ENCODE data around the gene NOXO1. TPM values are rescaled to one million over a fixed set of nuclear protein-coding genes. Genes with fewer than 3 reads are reported as not detected.

The NOXO1 gene
- 0.12 to 0.18 TPM (median 0.17 TPM) in 5 replicates for total RNA-seq (2022; extraction: Qiagen RNA extraction)

GRCh38 chr16:1981398-1981836 lies at the start of gene NOXO1:
NOXO1 (minus strand) TSS chr16:1981469; CDS start chr16:1981179, 290 bp downstream.

GRCh38 chr16:2026461-2027023 lies 45.3 kb upstream of the NOXO1 start, which contains the start of gene NHERF2:
NHERF2 (plus strand) TSS chr16:2026902; CDS start chr16:2027006, 104 bp downstream.

GRCh38 chr16:2019518-2019920 lies 38.2 kb upstream of the NOXO1 start, which contains the start of gene NPW:
NPW (plus strand) TSS chr16:2019785.

GRCh38 chr16:2009791-2010510 lies 28.7 kb upstream of the NOXO1 start, which contains the start of gene ZNF598:
ZNF598 (minus strand) TSS chr16:2009821.

GRCh38 chr16:1989209-1990100 lies 8.2 kb upstream of the NOXO1 start, which contains the start of gene SYNGR3:
SYNGR3 (plus strand) TSS chr16:1989970; CDS start chr16:1990103, 133 bp downstream.

GRCh38 chr16:1983544-1984346 lies 2.5 kb upstream of the NOXO1 start, which contains the start of gene GFER:
GFER (plus strand) TSS chr16:1984193; CDS start chr16:1984219, 26 bp downstream.

GRCh38 chr16:1971796-1972489 lies 9.3 kb downstream of the NOXO1 start, which contains the start of gene TBL3:
TBL3 (plus strand) TSS chr16:1972053; CDS start chr16:1972165, 112 bp downstream.

GRCh38 chr16:1966460-1966859 lies 14.8 kb downstream of the NOXO1 start, which contains the start of gene RNF151:
RNF151 (plus strand) TSS chr16:1966856; CDS start chr16:1966882, 26 bp downstream.

GRCh38 chr16:1964506-1965395 lies 16.5 kb downstream of the NOXO1 start, which contains the start of gene RPS2:
RPS2 (minus strand) TSS chr16:1964826; CDS start chr16:1964625, 201 bp downstream.

GRCh38 chr16:1959269-1960039 lies 21.8 kb downstream of the NOXO1 start, which contains the start of gene NDUFB10:
NDUFB10 (plus strand) TSS chr16:1959538; CDS start chr16:1959625, 87 bp downstream.

GRCh38 chr16:1942810-1943726 lies 38.2 kb downstream of the NOXO1 start, which contains the start of gene MSRB1:
MSRB1 (minus strand) TSS chr16:1943199; CDS start chr16:1943156, 43 bp downstream.

Other genes with a start within 250 kb of the NOXO1 start
- 32.3 to 47.5 TPM (median 40.9 TPM) in 5 replicates for gene NME3, start 209.9 kb downstream of the NOXO1 start, total RNA-seq (2022; extraction: Qiagen RNA extraction)
- gene EME2, start 208.7 kb downstream of the NOXO1 start, total RNA-seq (2022; extraction: Qiagen RNA extraction): 4.2 to 10.4 TPM (median 8.9 TPM) in 5 replicates
- 169 to 265 TPM (median 236 TPM) in 5 replicates for gene MRPS34, start 208.3 kb downstream of the NOXO1 start, total RNA-seq (2022; extraction: Qiagen RNA extraction)
- 14.4 to 25.2 TPM (median 23.1 TPM) in 5 replicates for gene SPSB3, start 198.9 kb downstream of the NOXO1 start, total RNA-seq (2022; extraction: Qiagen RNA extraction)
- 52.6 to 79.7 TPM (median 76.6 TPM) in 5 replicates for gene NUBP2, start 198.5 kb downstream of the NOXO1 start, total RNA-seq (2022; extraction: Qiagen RNA extraction)
- 0.05 to 0.13 TPM (median 0.05 TPM) in 3 of 5 replicates, not detected in the others for gene IGFALS, start 187.8 kb downstream of the NOXO1 start, total RNA-seq (2022; extraction: Qiagen RNA extraction)
- 50.3 to 70.7 TPM (median 65.9 TPM) in 5 replicates for gene HAGH, start 154.6 kb downstream of the NOXO1 start, total RNA-seq (2022; extraction: Qiagen RNA extraction)
- gene FAHD1, start 154.3 kb downstream of the NOXO1 start, total RNA-seq (2022; extraction: Qiagen RNA extraction): 41.2 to 49.0 TPM (median 44.9 TPM) in 5 replicates
- 1.0 to 1.7 TPM (median 1.3 TPM) in 5 replicates for gene MEIOB, start 109.3 kb downstream of the NOXO1 start, total RNA-seq (2022; extraction: Qiagen RNA extraction)
- gene HS3ST6, start 63.1 kb downstream of the NOXO1 start, total RNA-seq (2022; extraction: Qiagen RNA extraction): 1.2 to 1.9 TPM (median 1.6 TPM) in 5 replicates
- 32.7 to 40.4 TPM (median 38.3 TPM) in 5 replicates for gene MSRB1, start 38.3 kb downstream of the NOXO1 start, total RNA-seq (2022; extraction: Qiagen RNA extraction)
- gene RPL3L, start 26.8 kb downstream of the NOXO1 start, total RNA-seq (2022; extraction: Qiagen RNA extraction): 0.08 to 0.14 TPM in 2 of 5 replicates, not detected in the others
- 258 to 328 TPM (median 268 TPM) in 5 replicates for gene NDUFB10, start 21.9 kb downstream of the NOXO1 start, total RNA-seq (2022; extraction: Qiagen RNA extraction)
- gene RPS2, start 16.6 kb downstream of the NOXO1 start, total RNA-seq (2022; extraction: Qiagen RNA extraction): 3,451 to 5,688 TPM (median 5,221 TPM) in 5 replicates
- not detected in 5 replicates for gene RNF151, start 14.6 kb downstream of the NOXO1 start, total RNA-seq (2022; extraction: Qiagen RNA extraction)
- 30.0 to 38.7 TPM (median 34.9 TPM) in 5 replicates for gene TBL3, start 9.4 kb downstream of the NOXO1 start, total RNA-seq (2022; extraction: Qiagen RNA extraction)
- gene GFER, start 2.7 kb upstream of the NOXO1 start, total RNA-seq (2022; extraction: Qiagen RNA extraction): 26.9 to 43.1 TPM (median 39.8 TPM) in 5 replicates
- gene SYNGR3, start 8.5 kb upstream of the NOXO1 start, total RNA-seq (2022; extraction: Qiagen RNA extraction): 5.7 to 7.4 TPM (median 6.8 TPM) in 5 replicates
- gene ZNF598, start 28.4 kb upstream of the NOXO1 start, total RNA-seq (2022; extraction: Qiagen RNA extraction): 35.1 to 67.2 TPM (median 61.5 TPM) in 5 replicates
- gene NPW, start 38.3 kb upstream of the NOXO1 start, total RNA-seq (2022; extraction: Qiagen RNA extraction): 0.79 to 1.2 TPM (median 1.0 TPM) in 5 replicates
- 45.5 to 66.1 TPM (median 65.3 TPM) in 5 replicates for gene NHERF2, start 45.4 kb upstream of the NOXO1 start, total RNA-seq (2022; extraction: Qiagen RNA extraction)
- 36.7 to 40.8 TPM (median 39.4 TPM) in 5 replicates for gene NTHL1, start 66.4 kb upstream of the NOXO1 start, total RNA-seq (2022; extraction: Qiagen RNA extraction)
- 18.8 to 50.4 TPM (median 40.2 TPM) in 5 replicates for gene TSC2, start 66.5 kb upstream of the NOXO1 start, total RNA-seq (2022; extraction: Qiagen RNA extraction)
- 24.4 to 50.2 TPM (median 45.8 TPM) in 5 replicates for gene PKD1, start 154.4 kb upstream of the NOXO1 start, total RNA-seq (2022; extraction: Qiagen RNA extraction)
- 1.5 to 4.0 TPM (median 3.2 TPM) in 5 replicates for gene RAB26, start 167.2 kb upstream of the NOXO1 start, total RNA-seq (2022; extraction: Qiagen RNA extraction)
- 34.4 to 68.4 TPM (median 62.9 TPM) in 5 replicates for gene TRAF7, start 174.3 kb upstream of the NOXO1 start, total RNA-seq (2022; extraction: Qiagen RNA extraction)
- gene CASKIN1, start 215.1 kb upstream of the NOXO1 start, total RNA-seq (2022; extraction: Qiagen RNA extraction): 0.21 to 0.58 TPM (median 0.39 TPM) in 5 replicates
- 35.5 to 57.2 TPM (median 52.5 TPM) in 5 replicates for gene MLST8, start 224.0 kb upstream of the NOXO1 start, total RNA-seq (2022; extraction: Qiagen RNA extraction)
- gene BRICD5, start 229.4 kb upstream of the NOXO1 start, total RNA-seq (2022; extraction: Qiagen RNA extraction): 3.0 to 4.5 TPM (median 3.8 TPM) in 5 replicates
- 16.1 to 28.0 TPM (median 27.5 TPM) in 5 replicates for gene PGP, start 233.4 kb upstream of the NOXO1 start, total RNA-seq (2022; extraction: Qiagen RNA extraction)
- 14.1 to 26.2 TPM (median 24.4 TPM) in 5 replicates for gene E4F1, start 242.1 kb upstream of the NOXO1 start, total RNA-seq (2022; extraction: Qiagen RNA extraction)

Data from A549 treated with dexamethasone at 1 μM for 4 hours (cell line).